IMR-90 (cell line): ENCODE data around the gene MGA. TPM values are rescaled to one million over a fixed set of nuclear protein-coding genes. Genes with fewer than 3 reads are reported as not detected.

Experiments used
- ATAC-seq: fragments of 200-7000 bp; cut with Tn5 transposase; 2 replicates; pipeline ENCODE4 v1.9.1; 2020; ENCODE audit warnings: low read depth, mild to moderate bottlenecking, moderate library complexity
- BruUV-seq: library from RNA; stranded (reverse); fragments of 400-500 nt; replicated peaks from 2 replicates; lab custom pipeline; 2021; lab: Mats Ljungman, UMichigan
- CTCF ChIA-PET: fragments of 300-600 bp; formaldehyde crosslinking; extraction: SDS; loops from one replicate; lab custom pipeline; 2021; ENCODE audit warnings: antibody characterized with exemption; lab: Yijun Ruan, JAX
- POLR2A ChIA-PET: fragments of 300-600 bp; sonication (Branson Sonifier 250); formaldehyde crosslinking; loops from one replicate; lab custom pipeline; 2022; ENCODE audit warnings: antibody characterized with exemption; ENCODE audit not compliant: unreplicated experiment; lab: Charles Lee
- DNase-seq: peaks from one replicate; pipeline ENCODE4 v3.0.0; 2013
- H2AFZ ChIP-seq: replicated peaks from 2 replicates; pipeline ENCODE3; 2013; ENCODE audit warnings: low read length, mild to moderate bottlenecking; ENCODE audit not compliant: poor library complexity
- H2AK5ac ChIP-seq: 2 replicates; pipeline ENCODE4 v1.6.1; 2013; ENCODE audit warnings: low read depth, low read length, inconsistent platforms
- H2AK9ac ChIP-seq: replicated peaks from 2 replicates; pipeline ENCODE3; 2013; ENCODE audit warnings: mild to moderate bottlenecking, low read depth, low read length, moderate library complexity; ENCODE audit not compliant: poor library complexity
- H2BK120ac ChIP-seq: 2 replicates; pipeline ENCODE4 v1.6.1; 2013; ENCODE audit warnings: low read depth, low read length, inconsistent platforms
- H2BK15ac ChIP-seq: 3 replicates; pipeline ENCODE4 v1.6.1; 2013; ENCODE audit warnings: low read depth, low read length, inconsistent platforms
- H2BK20ac ChIP-seq: 2 replicates; pipeline ENCODE4 v1.6.1; 2013; ENCODE audit warnings: low read depth, mild to moderate bottlenecking, inconsistent platforms, low read length, moderate library complexity
- H2BK5ac ChIP-seq: 2 replicates; pipeline ENCODE4 v1.6.1; 2013; ENCODE audit warnings: mild to moderate bottlenecking, low read depth, low read length, inconsistent platforms; ENCODE audit not compliant: poor library complexity, severe bottlenecking
- H3K14ac ChIP-seq: replicated peaks from 2 replicates; pipeline ENCODE4 v1.6.1; 2013; ENCODE audit warnings: low read depth, low read length, inconsistent platforms
- H3K18ac ChIP-seq: 2 replicates; pipeline ENCODE4 v1.6.1; 2013; ENCODE audit warnings: low read depth, low read length, control low read depth
- H3K23ac ChIP-seq: 2 replicates; pipeline ENCODE4 v1.6.1; 2013; ENCODE audit warnings: low read depth, low read length, inconsistent platforms
- H3K27ac ChIP-seq: 2 replicates; pipeline ENCODE4 v1.5.1; 2013; ENCODE audit warnings: mild to moderate bottlenecking, control low read depth, low read length; ENCODE audit not compliant: insufficient read depth
- H3K27me3 ChIP-seq: 2 replicates; pipeline ENCODE4 v1.6.1; 2013; ENCODE audit warnings: low read length; ENCODE audit not compliant: control insufficient read depth, insufficient read depth
- H3K36me3 ChIP-seq: 2 replicates; pipeline ENCODE4 v1.6.1; 2013; ENCODE audit warnings: low read length, mixed read lengths; ENCODE audit not compliant: control insufficient read depth, insufficient read depth
- H3K4ac ChIP-seq: 2 replicates; pipeline ENCODE4 v1.6.1; 2013; ENCODE audit warnings: low read depth, low read length, inconsistent platforms
- H3K4me1 ChIP-seq: 2 replicates; pipeline ENCODE4 v1.6.1; 2013; ENCODE audit warnings: low read length, mixed read lengths; ENCODE audit not compliant: control insufficient read depth, insufficient read depth
- H3K4me2 ChIP-seq: 2 replicates; pipeline ENCODE4 v1.6.1; 2013; ENCODE audit warnings: low read depth, mild to moderate bottlenecking, control low read depth, low read length, moderate library complexity
- H3K4me3 ChIP-seq: 2 replicates; pipeline ENCODE4 v1.5.1; 2013; ENCODE audit warnings: low read depth, mild to moderate bottlenecking, control low read depth, low read length, moderate library complexity; ENCODE audit not compliant: insufficient read depth
- H3K56ac ChIP-seq: 2 replicates; pipeline ENCODE4 v1.6.1; 2013; ENCODE audit warnings: low read length, inconsistent platforms; ENCODE audit not compliant: insufficient read depth; ENCODE audit errors: extremely low read depth
- H3K79me1 ChIP-seq, 2 experiments: 2 replicates each; pipeline ENCODE4 v1.6.1; 2013; ENCODE audit warnings: low read length in 2 of 2, inconsistent platforms in 1 of 2, low read depth in 1 of 2
- H3K9ac ChIP-seq: 2 replicates; pipeline ENCODE4 v1.6.1; 2013; ENCODE audit warnings: low read depth, low read length, control low read depth
- H3K9me1 ChIP-seq: 2 replicates; pipeline ENCODE4 v1.6.1; 2013; ENCODE audit warnings: low read length, inconsistent platforms; ENCODE audit not compliant: insufficient read depth
- H3K9me3 ChIP-seq: 2 replicates; pipeline ENCODE4 v1.6.1; 2013; ENCODE audit warnings: low read length; ENCODE audit not compliant: control insufficient read depth, insufficient read depth
- H4K20me1 ChIP-seq: 2 replicates; pipeline ENCODE4 v1.6.1; 2013; ENCODE audit warnings: low read length, inconsistent platforms; ENCODE audit not compliant: insufficient read depth
- H4K5ac ChIP-seq: 2 replicates; pipeline ENCODE4 v1.6.1; 2013; ENCODE audit warnings: mild to moderate bottlenecking, low read depth, low read length, control low read depth
- H4K8ac ChIP-seq, 2 experiments: 2 replicates each; pipeline ENCODE4 v1.6.1; 2013; ENCODE audit warnings: low read depth in 2 of 2, low read length in 2 of 2, control low read depth in 1 of 2, inconsistent platforms in 1 of 2
- H4K91ac ChIP-seq: 2 replicates; pipeline ENCODE4 v1.6.1; 2013; ENCODE audit warnings: low read depth, low read length, inconsistent platforms; ENCODE audit not compliant: insufficient read depth
- BHLHE40 ChIP-seq: fragments of 150-350 bp; IDR thresholded peaks from 2 replicates; pipeline ENCODE4 v1.6.1; 2016; ENCODE audit warnings: mild to moderate bottlenecking, low read depth, low read length
- CHD1 ChIP-seq: IDR thresholded peaks from 2 replicates; pipeline ENCODE4 v1.6.1; 2012; ENCODE audit warnings: low read depth, low read length, improper control_type of control experiment
- MAZ ChIP-seq: IDR thresholded peaks from 2 replicates; pipeline ENCODE4 v1.6.1; 2012; ENCODE audit warnings: low read depth, mild to moderate bottlenecking, low read length, improper control_type of control experiment, moderate library complexity, borderline replicate concordance
- MXI1 ChIP-seq: IDR thresholded peaks from 2 replicates; pipeline ENCODE4 v1.6.1; 2012; ENCODE audit warnings: low read depth, mild to moderate bottlenecking, low read length, moderate library complexity, borderline replicate concordance
- RCOR1 ChIP-seq: IDR thresholded peaks from 2 replicates; pipeline ENCODE4 v1.6.1; 2012; ENCODE audit warnings: mild to moderate bottlenecking, low read length, improper control_type of control experiment; ENCODE audit not compliant: insufficient replicate concordance
- WGBS, 2 experiments: methylation state at CpG; one replicate each; pipeline versions ENCODE4 v1.1.5 to v1.1.7; 2013; ENCODE audit warnings: missing lambda C conversion rate in 2 of 2; ENCODE audit not compliant: insufficient read length in 1 of 2; ENCODE audit errors: extremely low coverage in 2 of 2; 5-methylcytosine and 5-hydroxymethylcytosine counted together
- dilution Hi-C: fragments of 300-500 bp; cut with HindIII; formaldehyde crosslinking; loops from one replicate; pipeline ENCODE4 v1.14.3; 2018; ENCODE audit warnings: low sequenced_read_pairs; ENCODE audit not compliant: unreplicated experiment
- in situ Hi-C: fragments of 300-500 bp; cut with MboI; formaldehyde crosslinking; loops from 3 replicates; pipeline ENCODE4 v1.14.3; 2019; ENCODE audit warnings: low sequenced_read_pairs, inconsistent platforms, mixed read lengths
- intact Hi-C: fragments of 100-400 bp; cut with micrococcal nuclease; formaldehyde crosslinking; loops from 2 replicates; pipeline ENCODE4 v1.10.0; 2022
- polyA plus RNA-seq, 3 experiments: library from polyadenylated mRNA; depleted of rRNA; stranded (reverse); fragments of >200 nt; gene quantifications; 2 replicates each; pipeline ENCODE4 v1.2.3, GENCODE V29; 2012; ENCODE audit warnings: low replicate concordance in 1 of 3
- total RNA-seq: library from RNA; depleted of rRNA; stranded (reverse); fragments of >200 nt; gene quantifications from 2 replicates; pipeline ENCODE4 v1.2.3, GENCODE V29; 2012
- TF ChIP-seq, protein P1 (sequence below): fragments of 150-350 bp; IDR thresholded peaks from 2 replicates; pipeline ENCODE4 v1.6.1; 2017; ENCODE audit warnings: mild to moderate bottlenecking, antibody characterized with exemption, low read length, low read depth

Gene MGA
- total and polyA plus RNA-seq, 2 of the 4 experiments (the other 2 are of a cell fraction) = 3.2 to 38.0 TPM

- peak overlapping the region; percentile 82 to 100 for H4K8ac ChIP-seq
- H3K14ac ChIP-seq = peak overlapping the region; percentile 92
- peak overlapping the region; percentile 35 for H2BK120ac ChIP-seq
- peak overlapping the region; percentile 64 for H3K4me3 ChIP-seq
- H3K23ac ChIP-seq = peak overlapping the region; percentile 98
- peak overlapping the region; percentile 1 for H2BK5ac ChIP-seq
- CTCF ChIA-PET = no interaction called here
- H3K4ac ChIP-seq = peak overlapping the region; percentile 85
- H3K9me3 ChIP-seq = no peaks in the 10 kb centered on the region
- peak overlapping the region; percentile 63 for H3K9ac ChIP-seq
- in situ Hi-C loops = no loop called here
- peak overlapping the region; percentile 59 for H2AK9ac ChIP-seq
- DNase-seq (peak; percentile 82), ATAC-seq (peak; percentile 36)
- H3K4me1 ChIP-seq = peaks cover 9% of the 10 kb centered on the region
- WGBS, 2 experiments = 1% methylated on average over 18 of the region's 44 CpGs; no CpG with 5 or more reads in 1 of the 2 experiments
- TF ChIP-seq CHD1 (no peak), MAZ (peak; percentile 17; the same call in 1 of the 2 replicates), MXI1 (peak; percentile 91), BHLHE40 (peak; percentile 88), RCOR1 (peak; percentile 24)
- TF ChIP-seq, protein P1, sequence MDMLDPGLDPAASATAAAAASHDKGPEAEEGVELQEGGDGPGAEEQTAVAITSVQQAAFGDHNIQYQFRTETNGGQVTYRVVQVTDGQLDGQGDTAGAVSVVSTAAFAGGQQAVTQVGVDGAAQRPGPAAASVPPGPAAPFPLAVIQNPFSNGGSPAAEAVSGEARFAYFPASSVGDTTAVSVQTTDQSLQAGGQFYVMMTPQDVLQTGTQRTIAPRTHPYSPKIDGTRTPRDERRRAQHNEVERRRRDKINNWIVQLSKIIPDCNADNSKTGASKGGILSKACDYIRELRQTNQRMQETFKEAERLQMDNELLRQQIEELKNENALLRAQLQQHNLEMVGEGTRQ = peak; percentile 97
- intact Hi-C loops = loop anchor here (1.0 to 5.0 kb wide), 2 partner anchors 39 to 54 kb away; no protein-coding TSS in a partner anchor
- H3K4me2 ChIP-seq = peak overlapping the region; percentile 86
- H3K27me3 ChIP-seq = no peaks in the 10 kb centered on the region
- H3K56ac ChIP-seq = peak overlapping the region; percentile 21
- peak overlapping the region; percentile 26 for H4K91ac ChIP-seq
- POLR2A ChIA-PET = no interaction called here
- peaks cover 8% of the 10 kb centered on the region; the same call in 1 of the 2 replicates for H3K9me1 ChIP-seq
- peaks cover 36% of the 10 kb centered on the region for H4K20me1 ChIP-seq
- peak overlapping the region; percentile 27; the same call in 1 of the 3 replicates for H2BK15ac ChIP-seq
- no TSS peak for BruUV-seq
- H2AK5ac ChIP-seq = peak overlapping the region; percentile 80
- dilution Hi-C loops = no loop called here
- no peaks in the 10 kb centered on the region for H3K36me3 ChIP-seq
- H2AFZ ChIP-seq = peak overlapping the region; percentile 90
- H3K79me1 ChIP-seq = peaks cover 17 to 44% of the 10 kb centered on the region in 2 experiments; a peak in 3 of 4 replicates
- 0 out of 2 replicates have a peak overlapping the region, but pooled peaks have one; percentile 0 for H4K5ac ChIP-seq
- peak overlapping the region; percentile 44 for H3K27ac ChIP-seq
- H2BK20ac ChIP-seq = peak overlapping the region; percentile 51; the same call in 1 of the 2 replicates
- no peak overlapping the region; the same call in 1 of the 2 replicates for H3K18ac ChIP-seq
These were observed 1.5 kb downstream of the MGA start for GRCh38 chr15:41661518-41662225.
